WTC11 (cell line): Measurements from ENCODE around the gene RBP3. TPM values are rescaled to one million over a fixed set of nuclear protein-coding genes. Genes with fewer than 3 reads are reported as not detected.

ENCODE experiments used
- ATAC-seq: fragments of 200-7000 bp; cut with Tn5 transposase; 2 replicates; pipeline ENCODE4 v1.10.0; 2021; ENCODE audit warnings: mild to moderate bottlenecking, moderate library complexity
- CTCF ChIA-PET: fragments of 300-600 bp; sonication (Branson Sonifier 250); formaldehyde crosslinking; loops from one replicate; lab custom pipeline; 2021; ENCODE audit warnings: antibody characterized with exemption; lab: Charles Lee
- POLR2A ChIA-PET: fragments of 350-600 bp; sonication (Branson Sonifier 250); formaldehyde crosslinking; loops from one replicate; lab custom pipeline; 2021; ENCODE audit warnings: antibody characterized with exemption; lab: Charles Lee
- DNase-seq: peaks from one replicate; pipeline ENCODE4 v3.0.0; 2021; ENCODE audit warnings: low spot score
- H3K27ac Mint-ChIP-seq: 2 replicates; pipeline ENCODE4 v1.8.0; 2021; ENCODE audit warnings: mixed read lengths
- H3K27me3 Mint-ChIP-seq: 2 replicates; pipeline ENCODE4 v1.8.0; 2021; ENCODE audit warnings: low read depth, mild to moderate bottlenecking, moderate library complexity, mixed read lengths
- H3K36me3 Mint-ChIP-seq: 2 replicates; pipeline ENCODE4 v1.8.0; 2021; ENCODE audit warnings: mixed read lengths
- H3K4me1 Mint-ChIP-seq: 2 replicates; pipeline ENCODE4 v1.8.0; 2022; ENCODE audit warnings: mixed read lengths
- H3K4me3 Mint-ChIP-seq: 2 replicates; pipeline ENCODE4 v1.8.0; 2021; ENCODE audit warnings: mild to moderate bottlenecking, moderate library complexity, mixed read lengths
- H3K9me3 Mint-ChIP-seq: 2 replicates; pipeline ENCODE4 v1.8.0; 2021; ENCODE audit warnings: mixed read lengths
- ATF1 ChIP-seq: sonication (generic); formaldehyde crosslinking; IDR thresholded peaks from 2 replicates; pipeline ENCODE4 v1.8.1; 2023; ENCODE audit warnings: mild to moderate bottlenecking, moderate library complexity, missing genetic modification reagents
- ATF3 ChIP-seq: sonication (generic); formaldehyde crosslinking; conservative IDR thresholded peaks from 2 replicates; pipeline ENCODE4 v1.8.1; 2022; ENCODE audit warnings: mild to moderate bottlenecking, missing genetic modification reagents
- CBFB ChIP-seq: sonication (generic); formaldehyde crosslinking; IDR thresholded peaks from 2 replicates; pipeline ENCODE4 v1.8.1; 2022; ENCODE audit warnings: mild to moderate bottlenecking, low read depth, missing genetic modification reagents
- CTCF ChIP-seq: fragments of 200-600 bp; IDR thresholded peaks from 2 replicates; pipeline ENCODE4 v1.8.0; 2022; ENCODE audit warnings: antibody characterized with exemption
- FOXK1 ChIP-seq: sonication (generic); formaldehyde crosslinking; IDR thresholded peaks from 2 replicates; pipeline ENCODE4 v1.8.0; 2022; ENCODE audit warnings: mild to moderate bottlenecking, moderate library complexity, missing genetic modification reagents
- HMGXB4 ChIP-seq: sonication (generic); formaldehyde crosslinking; IDR thresholded peaks from 2 replicates; pipeline ENCODE4 v1.8.1; 2023; ENCODE audit warnings: mild to moderate bottlenecking, moderate library complexity, missing genetic modification reagents
- NFE2L1 ChIP-seq: sonication (generic); formaldehyde crosslinking; IDR thresholded peaks from 2 replicates; pipeline ENCODE4 v1.8.1; 2023; ENCODE audit warnings: missing genetic modification reagents
- RELA ChIP-seq: sonication (generic); formaldehyde crosslinking; IDR thresholded peaks from 2 replicates; pipeline ENCODE4 v1.8.1; 2022; ENCODE audit warnings: missing genetic modification reagents, mild to moderate bottlenecking, borderline replicate concordance
- SMAD4 ChIP-seq: sonication (generic); formaldehyde crosslinking; IDR thresholded peaks from 2 replicates; pipeline ENCODE4 v1.8.0; 2022; ENCODE audit warnings: mild to moderate bottlenecking, missing genetic modification reagents
- STAT6 ChIP-seq: sonication (generic); formaldehyde crosslinking; conservative IDR thresholded peaks from 2 replicates; pipeline ENCODE4 v1.8.1; 2023; ENCODE audit warnings: mild to moderate bottlenecking, low read depth, missing genetic modification reagents, moderate library complexity
- USF1 ChIP-seq: sonication (generic); formaldehyde crosslinking; IDR thresholded peaks from 2 replicates; pipeline ENCODE4 v1.8.0; 2022; ENCODE audit warnings: mild to moderate bottlenecking, missing genetic modification reagents
- ZMAT4 ChIP-seq: fragments of 250-450 bp; sonication (Bioruptor Pico); IDR thresholded peaks from 2 replicates; pipeline ENCODE4 v1.9.0; 2021; ENCODE audit warnings: mild to moderate bottlenecking
- ZNF317 ChIP-seq: sonication (generic); formaldehyde crosslinking; IDR thresholded peaks from 2 replicates; pipeline ENCODE4 v1.8.1; 2023; ENCODE audit warnings: low read depth, mild to moderate bottlenecking, moderate library complexity, missing genetic modification reagents, borderline replicate concordance
- total RNA-seq: library from RNA; stranded (reverse); gene quantifications from 3 replicates; pipeline ENCODE4 v1.2.3, GENCODE V29; 2021

Gene RBP3
- total RNA-seq, 1 experiment from 2014 or later, result not detected

- Mint-ChIP-seq H3K27ac (no peak overlapping the region), H3K27me3 (no peaks in the 10 kb centered on the region; the same call in 1 of the 2 replicates), H3K9me3 (no peaks in the 10 kb centered on the region), H3K36me3 (no peaks in the 10 kb centered on the region)
- ChIA-PET CTCF (interaction anchor here (0.6 to 3.4 kb wide), 7 partner anchors 8 to 1262 kb away, joined by 3 to 12 read pairs (median 4); partner anchors contain the start of gene ZNF488), POLR2A (interaction anchor here (0.6 to 1.4 kb wide), 3 partner anchors 19 to 748 kb away, joined by 3 read pairs; partner anchors contain the start of gene ZNF488)
- DNase-seq, result no peak
- peak; percentile 28; the same call in 1 of the 2 replicates for ATAC-seq
- TF ChIP-seq NFE2L1 (CRISPR knock-in tag) (0 out of 2 replicates have a peak, but pooled peaks have one; percentile 7), RELA (CRISPR knock-in tag) (no peak)
- TF ChIP-seq, all 79 proteins: peak for 1
- H3K4me3 Mint-ChIP-seq, result no peak overlapping the region
- peaks cover 32% of the 10 kb centered on the region for H3K4me1 Mint-ChIP-seq
Observed at GRCh38 chr10:47403446-47404318, 55.5 kb downstream of the RBP3 start.

- no peaks in the 10 kb centered on the region; the same call in 1 of the 2 replicates for H3K27me3 Mint-ChIP-seq
- TF ChIP-seq ATF1 (no peak), SMAD4 (CRISPR knock-in tag) (no peak), FOXK1 (CRISPR knock-in tag) (no peak), STAT6 (no peak), USF1 (no peak), ZNF317 (CRISPR knock-in tag) (no peak), CBFB (CRISPR knock-in tag) (no peak), ZMAT4 (CRISPR knock-in tag) (no peak), HMGXB4 (no peak), ATF3 (CRISPR knock-in tag) (no peak), CTCF (no peak)
Observed at GRCh38 chr10:47404446-47404845, 56.3 kb downstream of the RBP3 start.

More at GRCh38 chr10:47404446-47404845, 56.3 kb downstream of the RBP3 start:
- ATAC-seq, result peak; percentile 29
- ChIA-PET CTCF (interaction anchor here (0.6 to 3.4 kb wide), 5 partner anchors 9 to 783 kb away, joined by 3 to 12 read pairs (median 4); partner anchors contain the start of gene ZNF488), POLR2A (interaction anchor here (0.9 kb wide), 1 partner anchor 20 kb away, joined by 3 read pairs; the partner anchor contains the start of gene ZNF488)
- peaks cover 32% of the 10 kb centered on the region for H3K4me1 Mint-ChIP-seq
- H3K27ac Mint-ChIP-seq, result no peak overlapping the region
- no peaks in the 10 kb centered on the region for H3K9me3 Mint-ChIP-seq
- H3K36me3 Mint-ChIP-seq, result no peaks in the 10 kb centered on the region
- no peak for DNase-seq
- no peak overlapping the region for H3K4me3 Mint-ChIP-seq
